K562 (cell line): ENCODE measurements around the gene TAS2R31. TPM values are rescaled to one million over a fixed set of nuclear protein-coding genes. Genes with fewer than 3 reads are reported as not detected.
"Not testable (repeated sequence)": the region's sequence is repeated elsewhere in the genome, so short reads cannot be mapped to it uniquely, and the experiment has no call there.

Experiments
- ATAC-seq: fragments of 200-7000 bp; cut with Tn5 transposase; 3 replicates; pipeline ENCODE4 v1.9.1; 2020; ENCODE audit warnings: moderate library complexity
- BruUV-seq: library from RNA; stranded (reverse); fragments of 400-500 nt; replicated peaks from 2 replicates; lab custom pipeline; 2021; lab: Mats Ljungman, UMichigan
- CTCF ChIA-PET: fragments of 300-600 bp; formaldehyde crosslinking; extraction: SDS; loops from one replicate; lab custom pipeline; 2021; ENCODE audit warnings: low intra/inter-chr PET ratio; lab: Yijun Ruan, JAX
- POLR2A ChIA-PET: fragments of 300-600, 350-650 bp; sonication (Branson Sonifier 250); formaldehyde crosslinking; extraction: SDS; loops from one replicate; lab custom pipeline; 2021; ENCODE audit warnings: antibody characterized with exemption, inconsistent platforms; lab: Yijun Ruan, JAX
- DNase-seq, 4 experiments: peaks; one replicate each; pipeline versions ENCODE4 v3.0.0 to v3.0.0-alpha.2; 2011 to 2018; ENCODE audit warnings: low spot score in 3 of 4, mixed read lengths in 3 of 4; ENCODE audit errors: extremely low read depth in 1 of 4
- FAIRE-seq: peaks from 2 replicates; lab custom pipeline; 2011; peaks lifted over from hg19 to GRCh38; lab: Jason Lieb, UNC
- H2AFZ ChIP-seq: 2 replicates; pipeline ENCODE4 v1.6.0; 2011; ENCODE audit warnings: low read depth, low read length, control low read depth, inconsistent platforms
- H3K27ac ChIP-seq: fragments of 200-600 bp; 3 replicates; pipeline ENCODE4 v1.8.0; 2011; ENCODE audit warnings: low read depth, mild to moderate bottlenecking, control low read depth, inconsistent platforms, low read length, moderate library complexity, mixed read lengths; ENCODE audit errors: extremely low read depth
- H3K27me3 ChIP-seq, 2 experiments: fragments of 300-600 bp in 1 of 2; 2 replicates in 1 of 2; 3 replicates in 1 of 2; pipeline versions ENCODE4 v1.6.0 to v1.8.0; 2011; ENCODE audit warnings: inconsistent platforms in 2 of 2, low read length in 2 of 2, mild to moderate bottlenecking in 1 of 2, mixed read lengths in 1 of 2, moderate library complexity in 1 of 2; ENCODE audit not compliant: control insufficient read depth in 2 of 2, insufficient read depth in 2 of 2
- H3K36me3 ChIP-seq: fragments of 300-600 bp; 3 replicates; pipeline ENCODE4 v1.8.0; 2011; ENCODE audit warnings: mild to moderate bottlenecking, low read length, inconsistent platforms; ENCODE audit not compliant: control insufficient read depth, insufficient read depth
- H3K4me1 ChIP-seq, 2 experiments: fragments of 200-600 bp in 1 of 2; replicated peaks in 1 of 2; 2 replicates in 1 of 2; 3 replicates in 1 of 2; pipeline versions ENCODE4 v1.5.1 to v1.8.0; 2011; ENCODE audit warnings: inconsistent platforms in 2 of 2, low read length in 2 of 2, mild to moderate bottlenecking in 1 of 2, mixed read lengths in 1 of 2, moderate library complexity in 1 of 2; ENCODE audit not compliant: control insufficient read depth in 2 of 2, insufficient read depth in 2 of 2
- H3K4me2 ChIP-seq: 2 replicates; pipeline ENCODE4 v1.6.1; 2011; ENCODE audit warnings: low read length, control low read depth, inconsistent platforms, mixed read lengths; ENCODE audit not compliant: insufficient read depth
- H3K4me3 ChIP-seq: fragments of 200-600 bp; sonication (generic), shearing (Covaris generic); 2 replicates; pipeline ENCODE4 v1.5.1; 2016; ENCODE audit warnings: control low read depth, inconsistent platforms
- H3K79me2 ChIP-seq: fragments of 200-600 bp; 3 replicates; pipeline ENCODE4 v1.8.0; 2011; ENCODE audit warnings: low read length, inconsistent platforms; ENCODE audit not compliant: control insufficient read depth, insufficient read depth
- H3K9ac ChIP-seq, 2 experiments: 2 replicates each; pipeline versions ENCODE4 v1.6.0 to v1.6.1; 2011; ENCODE audit warnings: low read depth in 2 of 2, low read length in 2 of 2, control low read depth in 1 of 2, inconsistent platforms in 1 of 2, mild to moderate bottlenecking in 1 of 2, mixed read lengths in 1 of 2; ENCODE audit not compliant: insufficient read depth in 1 of 2
- H3K9me1 ChIP-seq: one replicate; pipeline ENCODE4 v1.6.0; 2011; ENCODE audit warnings: inconsistent platforms, mild to moderate bottlenecking, low read length, moderate library complexity; ENCODE audit not compliant: control insufficient read depth, insufficient read depth
- H3K9me3 ChIP-seq: replicated peaks from 2 replicates; pipeline ENCODE4 v1.5.1; 2011; ENCODE audit warnings: low read depth, low read length, inconsistent platforms; ENCODE audit not compliant: control insufficient read depth, insufficient read depth
- H4K20me1 ChIP-seq: replicated peaks from 2 replicates; pipeline ENCODE4 v1.6.1; 2011; ENCODE audit warnings: low read length, inconsistent platforms, mixed read lengths; ENCODE audit not compliant: control insufficient read depth, insufficient read depth
- BMI1 ChIP-seq: fragments of 150-350 bp; IDR thresholded peaks from 2 replicates; pipeline ENCODE4 v1.6.1; 2014; ENCODE audit warnings: low read length
- GABPB1 ChIP-seq: sonication (generic); formaldehyde crosslinking; IDR thresholded peaks from 2 replicates; pipeline ENCODE4 v1.8.0; 2022; ENCODE audit warnings: mild to moderate bottlenecking, missing genetic modification reagents
- HDAC2 ChIP-seq: fragments of 450-650 bp; IDR thresholded peaks from 2 replicates; pipeline ENCODE4 v1.6.1; 2016; ENCODE audit warnings: mild to moderate bottlenecking
- HLTF ChIP-seq: fragments of 450-650 bp; IDR thresholded peaks from 2 replicates; pipeline ENCODE4 v1.6.1; 2016
- HNRNPK ChIP-seq: fragments of 200-400 bp; formaldehyde crosslinking; IDR thresholded peaks from one replicate; pipeline ENCODE4 v1.6.1; 2018; ENCODE audit warnings: mild to moderate bottlenecking, low read depth, low read length; ENCODE audit not compliant: poor library complexity, severe bottlenecking
- KDM1A ChIP-seq, 2 experiments: fragments of 450-650 bp; IDR thresholded peaks; 2 replicates each; pipeline ENCODE4 v1.6.1; 2016; ENCODE audit warnings: mild to moderate bottlenecking in 2 of 2
- NFATC3 ChIP-seq: fragments of 450-650 bp; IDR thresholded peaks from 2 replicates; pipeline ENCODE4 v1.6.1; 2017; ENCODE audit warnings: mild to moderate bottlenecking
- SIX5 ChIP-seq, 2 experiments: IDR thresholded peaks; 2 replicates each; pipeline ENCODE4 v1.6.1; 2011; ENCODE audit warnings: low read length in 2 of 2, borderline replicate concordance in 1 of 2, low read depth in 1 of 2, mild to moderate bottlenecking in 1 of 2, moderate library complexity in 1 of 2; ENCODE audit not compliant: insufficient read depth in 1 of 2
- ZNF24 ChIP-seq: fragments of 450-650 bp; IDR thresholded peaks from 2 replicates; pipeline ENCODE4 v1.6.1; 2016
- WGBS: fragments of 100-300 bp; shearing (Covaris generic); methylation state at CpG from one replicate; pipeline ENCODE4 v1.1.6; 2016; ENCODE audit warnings: low coverage, mixed read lengths; ENCODE audit not compliant: insufficient coverage; ENCODE audit errors: missing lambda C conversion rate; 5-methylcytosine and 5-hydroxymethylcytosine counted together
- in situ Hi-C: fragments of 300-500 bp; cut with MboI; formaldehyde crosslinking; loops from 4 replicates; pipeline ENCODE4 v1.15.0; 2018; ENCODE audit warnings: inconsistent platforms, mixed read lengths
- intact Hi-C: fragments of 100-400 bp; cut with micrococcal nuclease; formaldehyde crosslinking; loops from 2 replicates; pipeline ENCODE4 v1.14.2; 2022
- polyA plus RNA-seq, 8 experiments: library from polyadenylated mRNA; depleted of rRNA in 4 of 8; stranded (reverse) in 5 of 8; unstranded in 3 of 8; fragments of >200 nt; fragmentation: Nextera tagmentation in 2 of 8; fragmentation: Illumina TruSeq in 1 of 8; extraction: Ambion mirVana in 2 of 8; extraction: Trizol in 1 of 8; gene quantifications; 2 replicates each; pipeline versions ENCODE4 v1.2.1 to v1.2.3, GENCODE V29; 2011 to 2014; ENCODE audit warnings: inconsistent platforms in 1 of 8, missing spikeins in 1 of 8
- total RNA-seq, 7 experiments: library from RNA; depleted of rRNA in 6 of 7; stranded (reverse); fragments of >200 nt in 6 of 7; fragmentation: Illumina TruSeq in 2 of 7; extraction: Trizol in 2 of 7; gene quantifications; 2 replicates each; pipeline versions ENCODE4 v1.2.1 to v1.2.3, GENCODE V29; 2011 to 2021; ENCODE audit warnings: low replicate concordance in 1 of 7
- TF ChIP-seq, protein P1 (sequence below), 3 experiments: fragments of 200-800 bp in 1 of 3; fragments of 250-450 bp in 1 of 3; fragments of 450-650 bp in 1 of 3; sonication (Bioruptor Pico) in 1 of 3; sonication (Bioruptor generic) in 1 of 3; formaldehyde crosslinking in 1 of 3; IDR thresholded peaks; 2 replicates each; pipeline versions ENCODE4 v1.6.1 to v1.8.0; 2016 to 2022; ENCODE audit warnings: mild to moderate bottlenecking in 2 of 3, missing genetic modification characterization in 2 of 3, missing compliant biosample characterization in 1 of 3, moderate library complexity in 1 of 3
- TF ChIP-seq, protein P2 (sequence below): IDR thresholded peaks from 2 replicates; pipeline ENCODE4 v1.6.1; 2011; ENCODE audit warnings: borderline replicate concordance, low read depth, mild to moderate bottlenecking, moderate library complexity, low read length; ENCODE audit not compliant: insufficient read depth, poor library complexity, severe bottlenecking

TAS2R31 gene
- total and polyA plus RNA-seq, 9 of the 15 experiments (the other 6 are each of a cell fraction or from before 2014, with no cell fraction given): 0.59 to 3.6 (median 1.4) TPM; not detected in 4

DNA sequence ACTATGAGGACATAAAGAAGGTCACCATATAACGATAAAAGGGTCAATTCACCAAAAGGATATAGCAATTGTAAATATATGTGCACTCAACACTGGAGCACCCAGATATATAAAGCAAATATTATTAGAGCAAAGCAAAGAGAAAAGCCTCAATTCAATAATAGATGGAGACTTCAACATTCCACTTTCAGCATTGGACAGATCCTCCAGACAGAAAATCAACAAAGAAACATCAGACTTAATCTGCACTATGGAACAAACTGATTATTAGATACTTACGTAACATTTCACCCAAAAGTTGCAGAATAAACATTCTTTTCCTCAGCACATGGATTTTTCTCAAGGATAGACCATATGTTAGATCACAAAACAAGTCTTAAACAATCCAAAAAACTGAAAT lies 10.2 kb upstream of the TAS2R31 start:
- H3K9me3 ChIP-seq, DNase-seq, POLR2A ChIA-PET, H3K4me1 ChIP-seq, H3K27me3 ChIP-seq, H3K79me2 ChIP-seq, ATAC-seq, H3K4me2 ChIP-seq, H3K9ac ChIP-seq, H3K4me3 ChIP-seq, in situ Hi-C loops, CTCF ChIA-PET, BruUV-seq, H3K27ac ChIP-seq, intact Hi-C loops, H2AFZ ChIP-seq, H3K36me3 ChIP-seq, H4K20me1 ChIP-seq, H3K9me1 ChIP-seq, FAIRE-seq: not testable (repeated sequence)
- WGBS: 100% methylated on average over 2 of the region's 2 CpGs

GRCh38 chr12:11040162-11040561 lies 9.0 kb upstream of the TAS2R31 start:
- intact Hi-C loops (no loop called here), in situ Hi-C loops (no loop called here)
- no TSS peak for BruUV-seq
- 100% methylated on average over 1 of the region's 1 CpG for WGBS
- FAIRE-seq (no peak), ATAC-seq (no peak), DNase-seq (no peak)
- H3K4me1 ChIP-seq: no peaks in the 10 kb centered on the region
- H3K9me1 ChIP-seq: no peaks in the 10 kb centered on the region
- no peaks in the 10 kb centered on the region for H3K79me2 ChIP-seq
- peaks cover 6% of the 10 kb centered on the region; the same call in 1 of the 3 replicates for H3K36me3 ChIP-seq
- no peaks in the 10 kb centered on the region for H3K27me3 ChIP-seq
- CTCF ChIA-PET: no interaction called here
- H2AFZ ChIP-seq: no peak overlapping the region
- no peak overlapping the region for H3K4me3 ChIP-seq
- POLR2A ChIA-PET: no interaction called here
- no peak overlapping the region for H3K9ac ChIP-seq
- no peaks in the 10 kb centered on the region for H4K20me1 ChIP-seq
- no peaks in the 10 kb centered on the region for H3K9me3 ChIP-seq
- H3K27ac ChIP-seq: no peak overlapping the region
- H3K4me2 ChIP-seq: no peak overlapping the region
- no peak for TF ChIP-seq HLTF
- TF ChIP-seq HDAC2: no peak
- no peak for TF ChIP-seq BMI1
- TF ChIP-seq NFATC3: no peak
- no peak for TF ChIP-seq HNRNPK
- TF ChIP-seq KDM1A (IDR thresholded peaks at IDR 0.05): no peak
- TF ChIP-seq GABPB1 (CRISPR knock-in tag): no peak
- TF ChIP-seq, protein P1, sequence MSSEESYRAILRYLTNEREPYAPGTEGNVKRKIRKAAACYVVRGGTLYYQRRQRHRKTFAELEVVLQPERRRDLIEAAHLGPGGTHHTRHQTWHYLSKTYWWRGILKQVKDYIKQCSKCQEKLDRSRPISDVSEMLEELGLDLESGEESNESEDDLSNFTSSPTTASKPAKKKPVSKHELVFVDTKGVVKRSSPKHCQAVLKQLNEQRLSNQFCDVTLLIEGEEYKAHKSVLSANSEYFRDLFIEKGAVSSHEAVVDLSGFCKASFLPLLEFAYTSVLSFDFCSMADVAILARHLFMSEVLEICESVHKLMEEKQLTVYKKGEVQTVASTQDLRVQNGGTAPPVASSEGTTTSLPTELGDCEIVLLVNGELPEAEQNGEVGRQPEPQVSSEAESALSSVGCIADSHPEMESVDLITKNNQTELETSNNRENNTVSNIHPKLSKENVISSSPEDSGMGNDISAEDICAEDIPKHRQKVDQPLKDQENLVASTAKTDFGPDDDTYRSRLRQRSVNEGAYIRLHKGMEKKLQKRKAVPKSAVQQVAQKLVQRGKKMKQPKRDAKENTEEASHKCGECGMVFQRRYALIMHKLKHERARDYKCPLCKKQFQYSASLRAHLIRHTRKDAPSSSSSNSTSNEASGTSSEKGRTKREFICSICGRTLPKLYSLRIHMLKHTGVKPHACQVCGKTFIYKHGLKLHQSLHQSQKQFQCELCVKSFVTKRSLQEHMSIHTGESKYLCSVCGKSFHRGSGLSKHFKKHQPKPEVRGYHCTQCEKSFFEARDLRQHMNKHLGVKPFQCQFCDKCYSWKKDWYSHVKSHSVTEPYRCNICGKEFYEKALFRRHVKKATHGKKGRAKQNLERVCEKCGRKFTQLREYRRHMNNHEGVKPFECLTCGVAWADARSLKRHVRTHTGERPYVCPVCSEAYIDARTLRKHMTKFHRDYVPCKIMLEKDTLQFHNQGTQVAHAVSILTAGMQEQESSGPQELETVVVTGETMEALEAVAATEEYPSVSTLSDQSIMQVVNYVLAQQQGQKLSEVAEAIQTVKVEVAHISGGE (CRISPR knock-in tag; IDR thresholded peaks at IDR 0.05): no peak
- TF ChIP-seq, protein P2, sequence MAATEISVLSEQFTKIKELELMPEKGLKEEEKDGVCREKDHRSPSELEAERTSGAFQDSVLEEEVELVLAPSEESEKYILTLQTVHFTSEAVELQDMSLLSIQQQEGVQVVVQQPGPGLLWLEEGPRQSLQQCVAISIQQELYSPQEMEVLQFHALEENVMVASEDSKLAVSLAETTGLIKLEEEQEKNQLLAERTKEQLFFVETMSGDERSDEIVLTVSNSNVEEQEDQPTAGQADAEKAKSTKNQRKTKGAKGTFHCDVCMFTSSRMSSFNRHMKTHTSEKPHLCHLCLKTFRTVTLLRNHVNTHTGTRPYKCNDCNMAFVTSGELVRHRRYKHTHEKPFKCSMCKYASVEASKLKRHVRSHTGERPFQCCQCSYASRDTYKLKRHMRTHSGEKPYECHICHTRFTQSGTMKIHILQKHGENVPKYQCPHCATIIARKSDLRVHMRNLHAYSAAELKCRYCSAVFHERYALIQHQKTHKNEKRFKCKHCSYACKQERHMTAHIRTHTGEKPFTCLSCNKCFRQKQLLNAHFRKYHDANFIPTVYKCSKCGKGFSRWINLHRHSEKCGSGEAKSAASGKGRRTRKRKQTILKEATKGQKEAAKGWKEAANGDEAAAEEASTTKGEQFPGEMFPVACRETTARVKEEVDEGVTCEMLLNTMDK: no peak
- no peak for TF ChIP-seq ZNF24
- no peak for TF ChIP-seq SIX5 (IDR thresholded peaks at IDR 0.05; ENCODE audit: borderline replicate concordance in 1 of 2, insufficient read depth in 1 of 2, low read depth in 1 of 2, low read length in 2 of 2)
